NCI-H2196 treated with DMSO at 0.1 percent for 48 hours (cell line): ENCODE results near the gene TMTC2.

Experiments
- DNase-seq: peaks from one replicate; lab custom pipeline; 2025; ENCODE audit not compliant: unreplicated experiment; lab: John Stamatoyannopoulos, UW

Gene TMTC2

GRCh38 chr12:82874945-82875344, 188.2 kb downstream of the TMTC2 start:
- DNase-seq = no peak

- no peak for DNase-seq
These were observed 189.4 kb downstream of the TMTC2 start for GRCh38 chr12:82876075-82876474.

DNA sequence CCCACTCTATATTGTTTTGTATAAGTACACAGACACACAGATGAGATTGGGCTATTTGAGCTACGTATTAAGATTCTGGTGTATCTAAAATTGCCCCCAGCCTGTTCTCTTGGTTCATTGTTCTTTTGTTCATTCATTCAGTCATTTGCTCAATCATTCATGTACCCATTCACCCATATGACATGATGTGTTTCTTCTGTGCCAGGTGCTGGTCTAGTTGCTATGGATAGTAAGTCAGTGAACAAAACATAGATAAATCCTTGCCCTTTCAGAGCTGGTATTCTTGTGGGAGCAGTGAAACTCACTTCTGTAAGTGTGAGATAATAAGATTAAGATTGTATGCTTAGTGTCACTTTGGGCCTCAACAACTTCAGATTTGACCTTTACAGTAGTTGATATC, 191.3 kb downstream of the TMTC2 start:
- no peak for DNase-seq

DNA sequence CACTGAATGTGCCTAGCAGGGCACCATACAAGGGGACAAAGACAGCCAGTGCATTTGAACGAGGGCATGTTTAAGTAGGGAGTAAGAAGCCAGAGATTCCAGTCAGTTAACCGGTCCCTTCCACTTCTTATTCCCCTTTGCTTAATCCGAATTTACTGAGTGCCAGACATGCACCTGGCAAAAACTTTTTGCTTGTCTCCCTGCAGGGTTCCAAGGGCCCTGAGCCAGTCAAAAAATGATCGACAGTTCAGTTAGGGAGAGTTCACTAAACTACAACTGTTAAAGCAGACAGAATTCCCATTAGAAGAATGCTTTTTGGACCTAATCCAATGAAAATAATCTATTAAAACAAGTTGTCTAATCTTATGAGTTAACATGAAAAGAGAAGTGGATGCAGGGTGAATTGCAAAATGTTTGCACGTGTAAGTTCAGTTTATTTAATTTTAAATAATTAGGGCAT, 193.8 kb downstream of the TMTC2 start:
- no peak for DNase-seq

- DNase-seq = no peak
These were observed 197.0 kb downstream of the TMTC2 start for GRCh38 chr12:82883394-82884355.

DNA sequence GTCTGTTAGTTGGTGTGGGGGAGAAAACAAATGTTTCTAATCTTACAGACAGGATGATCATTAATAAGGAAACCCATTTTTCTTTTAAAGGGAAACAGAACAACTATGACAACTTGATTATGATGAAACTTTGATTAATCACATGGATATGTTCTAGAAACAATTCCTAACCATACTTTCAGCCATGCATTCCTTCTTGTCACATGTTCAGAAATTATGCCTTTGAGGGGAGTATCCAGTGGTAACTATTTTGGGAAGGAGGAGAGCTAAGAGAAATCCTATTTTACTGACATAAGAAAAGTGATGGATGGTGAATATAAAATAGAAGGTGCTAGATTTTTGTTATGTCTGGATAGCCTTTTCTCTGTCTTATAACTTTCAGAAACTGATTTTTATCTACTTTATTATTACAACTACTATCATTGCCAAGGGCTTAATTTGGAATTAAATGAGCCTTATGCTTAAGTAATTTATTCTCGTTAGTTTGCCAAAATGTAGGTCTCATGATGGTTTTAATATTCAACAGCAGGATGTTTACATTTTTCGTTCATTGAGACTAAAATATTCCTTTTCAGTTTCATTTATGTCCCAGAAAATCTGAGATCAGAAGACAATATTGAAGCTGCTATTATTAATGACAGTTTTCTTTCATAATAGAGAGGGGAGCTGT, 200.1 kb downstream of the TMTC2 start:
- DNase-seq = no peak

DNA sequence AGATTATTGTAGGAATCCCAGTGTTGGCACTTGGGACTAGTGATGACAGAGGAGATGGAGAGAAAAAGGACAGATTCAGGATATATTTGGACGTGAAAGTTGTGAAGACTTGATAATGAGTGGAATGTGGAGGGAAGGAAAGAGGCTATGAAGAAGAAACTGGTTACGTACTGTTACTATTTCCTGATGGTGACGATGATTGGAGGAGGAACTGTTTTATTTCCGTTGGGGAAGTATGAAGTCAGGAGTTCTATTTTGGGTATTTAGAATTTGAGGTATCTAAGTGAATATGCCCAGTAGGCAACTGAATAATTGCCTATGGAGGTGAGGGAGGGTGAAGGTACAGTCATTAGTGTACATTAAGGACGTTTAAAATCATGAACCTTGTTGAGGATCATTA, 207.2 kb downstream of the TMTC2 start:
- DNase-seq = no peak

GRCh38 chr12:82896277-82896676, 209.6 kb downstream of the TMTC2 start:
- DNase-seq = no peak

DNA sequence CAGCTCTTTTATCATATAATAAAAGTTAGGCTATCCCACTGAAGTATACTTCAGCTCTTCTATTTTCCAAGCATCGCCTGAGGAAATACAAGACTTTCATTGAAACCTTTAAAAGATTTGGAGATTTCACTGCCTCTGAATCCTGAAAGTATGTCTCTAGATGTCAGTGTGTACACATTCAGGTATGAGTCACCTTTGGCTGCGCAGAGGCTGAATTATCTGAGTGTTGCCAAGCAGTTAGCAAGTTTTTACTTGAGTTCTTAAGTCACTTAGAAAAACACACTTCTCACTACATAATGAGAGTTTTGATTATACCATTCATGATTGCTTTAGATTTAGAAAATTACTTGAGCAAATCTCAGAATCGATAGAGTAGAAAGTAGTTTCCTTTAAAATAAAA, 210.3 kb downstream of the TMTC2 start:
- no peak for DNase-seq

- no peak for DNase-seq
These were observed 211.7 kb downstream of the TMTC2 start for GRCh38 chr12:82898441-82898840.

GRCh38 chr12:82904219-82904790, 217.6 kb downstream of the TMTC2 start:
- no peak for DNase-seq

GRCh38 chr12:82910246-82910893, 223.7 kb downstream of the TMTC2 start:
- no peak for DNase-seq

DNA sequence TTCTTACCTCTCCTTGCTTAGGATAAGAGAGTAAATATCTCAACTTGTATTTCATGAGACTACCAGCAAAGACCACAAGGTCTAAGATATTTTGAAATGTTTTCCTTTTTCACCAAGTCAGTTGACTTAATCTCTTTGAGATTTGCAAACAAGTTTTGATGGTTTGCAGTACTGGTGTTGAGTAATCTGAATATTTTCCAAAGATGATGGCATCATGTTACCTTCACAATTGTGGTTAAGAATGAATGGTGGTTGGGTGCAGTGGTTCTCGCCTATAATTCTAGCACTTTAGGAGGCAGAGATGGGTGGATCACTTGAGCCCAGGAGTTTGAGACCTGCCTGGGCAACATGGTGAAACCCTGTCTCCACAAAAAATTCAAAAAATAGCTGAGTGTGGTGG, 225.7 kb downstream of the TMTC2 start:
- no peak for DNase-seq

GRCh38 chr12:82919388-82920054, 232.8 kb downstream of the TMTC2 start:
- DNase-seq = no peak

GRCh38 chr12:82923935-82924334, 237.2 kb downstream of the TMTC2 start:
- DNase-seq = no peak

GRCh38 chr12:82926630-82927029, 239.9 kb downstream of the TMTC2 start:
- DNase-seq = no peak

DNA sequence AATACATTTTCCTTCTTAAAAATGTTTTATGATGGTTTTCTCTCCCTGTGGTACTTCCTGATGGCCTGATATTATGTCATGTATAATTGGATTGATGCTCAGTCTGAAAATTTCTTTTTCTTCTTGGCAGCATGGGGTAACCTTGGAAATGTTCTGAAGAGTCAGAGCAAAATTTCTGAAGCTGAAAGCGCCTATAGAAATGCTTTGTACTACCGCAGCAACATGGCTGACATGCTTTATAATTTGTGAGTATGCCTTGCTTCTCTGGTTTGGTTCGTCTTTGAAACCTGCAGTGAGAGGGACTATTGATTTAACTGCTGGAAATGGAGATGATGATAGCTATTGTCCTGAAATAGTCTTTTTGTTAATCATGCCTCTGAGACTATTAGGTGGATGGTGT, 243.6 kb downstream of the TMTC2 start:
- DNase-seq = no peak

- DNase-seq = no peak
These were observed 244.8 kb downstream of the TMTC2 start for GRCh38 chr12:82931349-82932116.

- DNase-seq = no peak
These were observed 250.4 kb downstream of the TMTC2 start for GRCh38 chr12:82937151-82937550.

DNA sequence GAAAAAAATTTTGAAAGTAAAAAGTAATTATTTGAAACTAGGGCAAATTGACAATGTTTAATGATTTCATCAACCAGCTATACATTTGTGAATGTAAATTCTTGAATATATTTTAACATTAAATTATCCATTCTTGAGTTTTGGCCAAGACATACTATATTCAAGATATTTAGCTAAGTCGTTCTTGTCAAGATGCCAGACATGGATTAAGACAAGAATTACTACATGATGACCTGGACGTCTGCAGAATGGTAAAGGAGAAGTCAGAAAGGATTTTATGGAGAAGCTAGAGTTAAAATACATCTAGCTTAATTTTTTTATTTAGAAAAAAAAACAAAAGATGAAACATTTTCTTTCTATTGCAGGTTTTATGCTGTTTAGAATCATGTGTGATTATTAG, 255.8 kb downstream of the TMTC2 start:
- no peak for DNase-seq
